ENCODE data around the gene PLCXD1.

PLCXD1 gene

GRCh38 chrX:330726-331150 is 49.6 kb downstream of the PLCXD1 start:
- no peak for DNase-seq (ENCODE audit: extremely low read depth, low read depth)
- TF ChIP-seq CTCF (IDR thresholded peaks at IDR 0.05; ENCODE audit: low read depth, low read length) = no peak

DNA sequence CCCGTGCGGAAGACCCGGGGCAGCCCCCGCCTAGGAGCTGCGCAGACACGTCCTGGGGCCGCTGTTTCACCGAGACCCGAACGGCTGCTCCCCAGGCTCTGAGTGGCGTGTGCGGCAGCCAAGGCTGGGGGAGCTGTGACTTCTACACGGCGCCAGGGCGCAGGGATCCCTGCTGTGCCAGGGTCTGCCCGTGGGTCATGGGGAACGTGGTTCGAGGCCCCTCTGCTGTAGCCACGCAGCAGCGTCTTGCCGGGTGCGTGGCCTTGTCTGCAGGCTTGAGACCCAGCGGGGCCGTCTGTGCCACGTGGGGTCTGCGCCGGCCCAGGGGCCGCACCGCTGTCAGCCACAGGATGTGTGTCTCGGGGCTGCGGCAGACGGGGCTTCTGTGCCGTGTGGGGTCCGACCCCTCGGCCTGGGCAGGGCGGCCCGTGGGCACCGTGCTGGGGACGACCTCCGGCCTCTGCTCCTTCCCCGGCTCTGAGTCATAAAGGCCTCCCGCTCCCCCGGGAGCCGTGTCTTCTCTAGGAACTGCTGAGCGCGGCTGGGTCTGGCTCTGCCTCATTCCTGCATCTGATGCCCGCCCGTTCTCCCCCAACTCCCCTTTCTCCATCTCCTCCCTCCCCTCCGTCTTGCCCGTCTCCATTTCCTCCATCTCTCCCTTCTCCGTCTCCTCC is 50.1 kb downstream of the PLCXD1 start:
- DNase-seq (ENCODE audit: extremely low read depth, low read depth) = no peak
- TF ChIP-seq CTCF (IDR thresholded peaks at IDR 0.05; ENCODE audit: low read depth, low read length) = no peak

DNA sequence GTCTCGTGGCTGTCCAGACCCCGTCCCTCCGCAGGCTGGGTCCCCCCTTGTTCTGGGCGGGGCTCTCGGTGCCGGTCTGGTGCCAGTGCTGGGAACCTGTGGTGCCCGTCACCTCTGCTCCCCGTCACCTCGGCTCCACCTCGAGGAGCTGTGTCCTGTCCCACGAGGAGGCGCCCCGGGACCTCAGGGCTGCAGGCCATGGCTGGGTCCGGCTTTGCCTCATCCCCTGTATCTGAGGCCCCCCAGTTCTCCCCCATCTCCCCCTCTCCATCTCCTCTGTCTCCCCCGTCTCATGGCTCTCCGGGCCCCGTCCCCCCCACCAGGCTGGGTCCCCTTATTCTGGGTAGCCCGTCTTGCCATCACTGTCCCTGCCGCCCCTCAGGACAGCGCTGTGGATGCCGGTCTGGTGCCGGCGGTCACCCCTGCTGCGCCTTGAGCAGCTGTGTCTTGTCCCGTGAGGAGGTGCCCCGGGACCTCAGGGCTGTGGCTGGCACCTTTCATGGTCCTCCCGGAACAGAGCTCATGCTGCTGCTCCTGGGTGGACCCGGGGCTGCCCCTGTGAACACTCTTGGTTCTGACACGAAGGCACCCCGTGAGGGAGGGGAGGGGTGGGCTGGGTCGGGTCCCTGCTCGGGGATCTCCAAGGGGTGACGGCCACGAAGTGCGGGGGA is 50.8 kb downstream of the PLCXD1 start:
- DNase-seq (ENCODE audit: extremely low read depth, low read depth) = no peak
- TF ChIP-seq CTCF (IDR thresholded peaks at IDR 0.05; ENCODE audit: low read depth, low read length) = no peak

DNA sequence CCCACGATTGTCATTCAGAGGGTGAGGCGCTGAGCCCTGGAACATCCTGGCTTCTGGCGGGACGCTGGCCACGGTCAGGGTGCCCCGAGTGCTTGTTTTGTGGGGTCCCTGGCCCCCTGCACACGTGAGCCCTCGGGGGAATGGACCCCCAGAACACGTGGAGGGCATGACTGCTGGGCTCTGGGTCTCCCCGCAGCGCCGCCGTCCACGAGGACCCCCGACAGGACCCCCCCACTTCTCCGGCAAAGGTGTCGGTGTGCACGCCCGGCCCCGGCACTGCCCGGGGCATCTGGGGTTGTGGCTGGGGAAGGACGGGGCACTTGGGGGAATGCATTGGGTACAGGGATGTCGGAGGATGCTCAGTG is 51.3 kb downstream of the PLCXD1 start:
- no peak for TF ChIP-seq CTCF (IDR thresholded peaks at IDR 0.05; ENCODE audit: low read depth, low read length)
- DNase-seq (ENCODE audit: extremely low read depth, low read depth) = no peak

DNA sequence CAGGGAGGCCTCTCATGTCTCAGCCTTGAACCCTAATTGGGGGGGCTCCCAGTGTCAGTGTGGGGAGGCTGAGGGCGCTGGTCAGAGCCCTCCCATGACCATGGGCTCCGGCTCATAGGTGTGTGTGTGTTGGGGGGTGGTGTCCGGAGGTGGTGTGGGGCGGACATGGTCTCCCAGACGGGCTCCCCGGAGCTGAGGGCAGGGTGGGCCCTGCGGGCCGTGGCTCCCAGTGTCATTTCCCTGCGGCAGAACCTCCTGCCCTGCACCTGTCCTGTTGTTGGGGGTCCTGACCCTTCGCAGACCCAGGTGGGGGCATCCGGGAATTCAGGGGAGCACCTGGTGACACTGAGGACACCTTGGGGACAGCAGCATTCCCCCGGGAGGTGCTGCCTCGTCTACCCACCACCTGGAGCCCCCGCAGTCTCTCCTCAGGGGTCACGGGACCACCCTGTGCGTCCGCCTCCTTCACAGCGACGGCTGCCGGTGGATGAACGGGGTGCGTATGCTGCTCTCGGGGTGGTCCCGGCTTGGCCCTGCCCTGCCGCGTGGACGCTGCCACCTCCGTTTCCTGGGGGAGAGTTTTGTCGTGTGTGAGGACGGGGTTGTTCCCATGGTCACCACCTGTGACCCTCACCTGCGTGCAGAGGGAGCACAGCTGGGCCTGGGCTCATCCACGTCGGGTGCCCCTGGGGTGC is 51.9 kb downstream of the PLCXD1 start:
- no peak for TF ChIP-seq CTCF (IDR thresholded peaks at IDR 0.05; ENCODE audit: low read depth, low read length)

GRCh38 chrX:333611-334311 is 52.6 kb downstream of the PLCXD1 start:
- no peak for TF ChIP-seq CTCF (IDR thresholded peaks at IDR 0.05; ENCODE audit: low read depth, low read length)
- no peak for DNase-seq (ENCODE audit: extremely low read depth, low read depth)

More for the DNA sequence above, 51.9 kb downstream of the PLCXD1 start:
- no peak for DNase-seq (ENCODE audit: extremely low read depth, low read depth)
